ENCODE measurements around the gene MDK.

The MDK gene

DNA sequence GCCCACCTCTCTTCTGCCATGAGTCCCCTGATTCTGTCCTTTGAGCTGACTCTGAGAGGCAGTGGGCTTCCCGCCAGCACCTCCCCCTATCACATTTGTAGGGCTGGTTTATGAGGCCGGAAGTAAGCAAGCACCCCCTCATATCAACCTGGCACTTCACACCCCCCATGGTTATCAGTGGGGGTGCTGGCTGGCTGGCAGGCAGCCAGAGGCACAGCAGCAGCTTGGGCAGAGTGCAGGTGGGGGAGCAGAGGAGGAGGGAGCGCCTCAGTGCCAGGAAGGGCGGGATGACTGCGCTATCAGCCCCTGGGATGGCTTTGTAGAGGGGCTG lies 33.0 kb downstream of the MDK start (continued):
- TF ChIP-seq ZC3H10 (CRISPR knock-in tag; IDR thresholded peaks at IDR 0.05) = no peak

DNA sequence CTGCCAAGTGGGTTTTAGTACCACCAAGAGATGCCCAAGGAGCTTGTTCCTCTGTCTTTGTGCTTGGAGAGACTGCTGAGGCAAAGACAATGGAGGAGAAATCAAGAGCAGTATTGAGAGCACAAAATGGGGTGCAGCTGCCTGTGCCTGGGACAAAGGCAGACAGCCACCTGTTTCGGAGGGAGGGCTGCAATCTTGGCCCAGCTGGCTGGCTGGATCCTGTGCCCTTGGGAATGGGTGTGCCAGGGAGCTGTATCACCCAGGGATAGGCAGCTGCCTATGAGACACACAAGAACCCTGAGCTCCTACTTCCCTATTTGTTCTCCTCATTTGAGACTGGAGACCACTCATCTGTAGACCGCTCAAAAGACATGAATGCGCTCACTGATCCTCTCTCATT lies 33.4 kb downstream of the MDK start:
- no peak for ATAC-seq

DNA sequence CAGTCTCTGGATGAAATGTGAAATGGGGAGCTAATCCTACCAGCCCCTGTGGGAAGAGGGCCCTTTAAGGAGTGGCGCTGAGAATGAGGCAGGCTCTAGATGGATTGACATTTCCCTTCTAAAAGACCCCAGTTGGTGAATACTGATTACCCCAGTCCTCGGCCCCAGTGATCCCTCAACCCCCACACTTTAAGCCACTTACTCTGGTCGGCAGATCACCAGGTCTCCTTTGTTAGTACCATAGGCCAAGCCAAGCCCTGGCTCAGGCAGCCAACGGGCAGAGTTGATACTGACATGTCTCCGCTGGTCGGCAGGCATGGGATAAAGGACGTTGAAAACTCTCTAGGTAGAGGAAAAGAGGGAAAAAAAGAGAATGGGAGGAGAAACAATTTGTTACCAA lies 36.2 kb downstream of the MDK start:
- no peak for ATAC-seq
- TF ChIP-seq, protein P1, sequence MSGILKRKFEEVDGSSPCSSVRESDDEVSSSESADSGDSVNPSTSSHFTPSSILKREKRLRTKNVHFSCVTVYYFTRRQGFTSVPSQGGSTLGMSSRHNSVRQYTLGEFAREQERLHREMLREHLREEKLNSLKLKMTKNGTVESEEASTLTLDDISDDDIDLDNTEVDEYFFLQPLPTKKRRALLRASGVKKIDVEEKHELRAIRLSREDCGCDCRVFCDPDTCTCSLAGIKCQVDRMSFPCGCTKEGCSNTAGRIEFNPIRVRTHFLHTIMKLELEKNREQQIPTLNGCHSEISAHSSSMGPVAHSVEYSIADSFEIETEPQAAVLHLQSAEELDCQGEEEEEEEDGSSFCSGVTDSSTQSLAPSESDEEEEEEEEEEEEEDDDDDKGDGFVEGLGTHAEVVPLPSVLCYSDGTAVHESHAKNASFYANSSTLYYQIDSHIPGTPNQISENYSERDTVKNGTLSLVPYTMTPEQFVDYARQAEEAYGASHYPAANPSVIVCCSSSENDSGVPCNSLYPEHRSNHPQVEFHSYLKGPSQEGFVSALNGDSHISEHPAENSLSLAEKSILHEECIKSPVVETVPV (CRISPR knock-in tag; IDR thresholded peaks at IDR 0.05) = no peak
- TF ChIP-seq ESRRG (CRISPR knock-in tag; IDR thresholded peaks at IDR 0.05) = no peak
- TF ChIP-seq RARB (CRISPR knock-in tag; IDR thresholded peaks at IDR 0.05) = no peak
- TF ChIP-seq ZC3H10 (CRISPR knock-in tag; IDR thresholded peaks at IDR 0.05) = no peak
- TF ChIP-seq ARNTL (CRISPR knock-in tag; IDR thresholded peaks at IDR 0.05; ENCODE audit: borderline replicate concordance, low read depth) = no peak
- TF ChIP-seq PPARA (CRISPR knock-in tag; IDR thresholded peaks at IDR 0.05; ENCODE audit: borderline replicate concordance) = no peak
- no peak for TF ChIP-seq CSDC2 (CRISPR knock-in tag; IDR thresholded peaks at IDR 0.05)
- TF ChIP-seq TCF4 (CRISPR knock-in tag; IDR thresholded peaks at IDR 0.05; ENCODE audit: borderline replicate concordance) = no peak
- no peak for TF ChIP-seq ZNF565 (CRISPR knock-in tag; conservative IDR thresholded peaks at IDR 0.05; ENCODE audit: low read depth)
- no peak for TF ChIP-seq OSR1 (CRISPR knock-in tag; IDR thresholded peaks at IDR 0.05)
- TF ChIP-seq SNAI2 (CRISPR knock-in tag; IDR thresholded peaks at IDR 0.05) = no peak
- TF ChIP-seq, protein P2, sequence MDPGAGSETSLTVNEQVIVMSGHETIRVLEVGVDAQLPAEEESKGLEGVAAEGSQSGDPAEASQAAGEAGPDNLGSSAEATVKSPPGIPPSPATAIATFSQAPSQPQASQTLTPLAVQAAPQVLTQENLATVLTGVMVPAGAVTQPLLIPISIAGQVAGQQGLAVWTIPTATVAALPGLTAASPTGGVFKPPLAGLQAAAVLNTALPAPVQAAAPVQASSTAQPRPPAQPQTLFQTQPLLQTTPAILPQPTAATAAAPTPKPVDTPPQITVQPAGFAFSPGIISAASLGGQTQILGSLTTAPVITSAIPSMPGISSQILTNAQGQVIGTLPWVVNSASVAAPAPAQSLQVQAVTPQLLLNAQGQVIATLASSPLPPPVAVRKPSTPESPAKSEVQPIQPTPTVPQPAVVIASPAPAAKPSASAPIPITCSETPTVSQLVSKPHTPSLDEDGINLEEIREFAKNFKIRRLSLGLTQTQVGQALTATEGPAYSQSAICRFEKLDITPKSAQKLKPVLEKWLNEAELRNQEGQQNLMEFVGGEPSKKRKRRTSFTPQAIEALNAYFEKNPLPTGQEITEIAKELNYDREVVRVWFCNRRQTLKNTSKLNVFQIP (CRISPR knock-in tag; IDR thresholded peaks at IDR 0.05; ENCODE audit: borderline replicate concordance, low read depth) = no peak
- no peak for TF ChIP-seq ZFP30 (CRISPR knock-in tag; IDR thresholded peaks at IDR 0.05)
- no peak for TF ChIP-seq BACH2 (CRISPR knock-in tag; IDR thresholded peaks at IDR 0.05; ENCODE audit: borderline replicate concordance)
- no peak for TF ChIP-seq ZNF8 (CRISPR knock-in tag; IDR thresholded peaks at IDR 0.05)
- no peak for TF ChIP-seq GLIS3 (CRISPR knock-in tag; IDR thresholded peaks at IDR 0.05)

More for the DNA sequence above, 33.4 kb downstream of the MDK start:
- TF ChIP-seq, protein P3, sequence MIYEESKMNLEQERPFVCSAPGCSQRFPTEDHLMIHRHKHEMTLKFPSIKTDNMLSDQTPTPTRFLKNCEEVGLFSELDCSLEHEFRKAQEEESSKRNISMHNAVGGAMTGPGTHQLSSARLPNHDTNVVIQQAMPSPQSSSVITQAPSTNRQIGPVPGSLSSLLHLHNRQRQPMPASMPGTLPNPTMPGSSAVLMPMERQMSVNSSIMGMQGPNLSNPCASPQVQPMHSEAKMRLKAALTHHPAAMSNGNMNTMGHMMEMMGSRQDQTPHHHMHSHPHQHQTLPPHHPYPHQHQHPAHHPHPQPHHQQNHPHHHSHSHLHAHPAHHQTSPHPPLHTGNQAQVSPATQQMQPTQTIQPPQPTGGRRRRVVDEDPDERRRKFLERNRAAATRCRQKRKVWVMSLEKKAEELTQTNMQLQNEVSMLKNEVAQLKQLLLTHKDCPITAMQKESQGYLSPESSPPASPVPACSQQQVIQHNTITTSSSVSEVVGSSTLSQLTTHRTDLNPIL (CRISPR knock-in tag; IDR thresholded peaks at IDR 0.05; ENCODE audit: low read depth) = no peak

DNA sequence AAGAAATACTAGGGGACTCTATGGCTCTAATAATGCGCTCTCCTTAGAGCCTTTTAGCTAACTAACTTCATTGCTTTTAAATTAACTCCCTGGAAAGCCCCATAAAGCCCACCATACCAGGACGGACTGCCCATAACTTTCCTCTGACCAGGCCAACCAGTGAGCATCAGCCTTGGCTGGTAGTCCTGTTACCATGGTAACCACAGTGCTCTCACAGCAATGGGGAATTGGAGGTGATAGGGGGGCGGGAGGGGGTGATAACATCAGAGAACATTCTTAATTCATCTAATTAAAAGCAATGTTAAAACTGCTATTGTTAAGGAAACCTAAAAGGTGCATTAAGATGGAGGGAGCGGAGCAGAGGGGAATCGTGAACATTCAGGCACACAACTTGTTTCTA lies 37.3 kb downstream of the MDK start:
- no peak for TF ChIP-seq TCF4 (CRISPR knock-in tag; IDR thresholded peaks at IDR 0.05; ENCODE audit: borderline replicate concordance)
- TF ChIP-seq TOX (CRISPR knock-in tag; IDR thresholded peaks at IDR 0.05; ENCODE audit: borderline replicate concordance) = no peak
- TF ChIP-seq, protein P1 (CRISPR knock-in tag; IDR thresholded peaks at IDR 0.05) = no peak
- TF ChIP-seq, protein P4, sequence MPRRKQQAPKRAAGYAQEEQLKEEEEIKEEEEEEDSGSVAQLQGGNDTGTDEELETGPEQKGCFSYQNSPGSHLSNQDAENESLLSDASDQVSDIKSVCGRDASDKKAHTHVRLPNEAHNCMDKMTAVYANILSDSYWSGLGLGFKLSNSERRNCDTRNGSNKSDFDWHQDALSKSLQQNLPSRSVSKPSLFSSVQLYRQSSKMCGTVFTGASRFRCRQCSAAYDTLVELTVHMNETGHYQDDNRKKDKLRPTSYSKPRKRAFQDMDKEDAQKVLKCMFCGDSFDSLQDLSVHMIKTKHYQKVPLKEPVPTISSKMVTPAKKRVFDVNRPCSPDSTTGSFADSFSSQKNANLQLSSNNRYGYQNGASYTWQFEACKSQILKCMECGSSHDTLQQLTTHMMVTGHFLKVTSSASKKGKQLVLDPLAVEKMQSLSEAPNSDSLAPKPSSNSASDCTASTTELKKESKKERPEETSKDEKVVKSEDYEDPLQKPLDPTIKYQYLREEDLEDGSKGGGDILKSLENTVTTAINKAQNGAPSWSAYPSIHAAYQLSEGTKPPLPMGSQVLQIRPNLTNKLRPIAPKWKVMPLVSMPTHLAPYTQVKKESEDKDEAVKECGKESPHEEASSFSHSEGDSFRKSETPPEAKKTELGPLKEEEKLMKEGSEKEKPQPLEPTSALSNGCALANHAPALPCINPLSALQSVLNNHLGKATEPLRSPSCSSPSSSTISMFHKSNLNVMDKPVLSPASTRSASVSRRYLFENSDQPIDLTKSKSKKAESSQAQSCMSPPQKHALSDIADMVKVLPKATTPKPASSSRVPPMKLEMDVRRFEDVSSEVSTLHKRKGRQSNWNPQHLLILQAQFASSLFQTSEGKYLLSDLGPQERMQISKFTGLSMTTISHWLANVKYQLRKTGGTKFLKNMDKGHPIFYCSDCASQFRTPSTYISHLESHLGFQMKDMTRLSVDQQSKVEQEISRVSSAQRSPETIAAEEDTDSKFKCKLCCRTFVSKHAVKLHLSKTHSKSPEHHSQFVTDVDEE (CRISPR knock-in tag; IDR thresholded peaks at IDR 0.05) = no peak
- no peak for TF ChIP-seq ESRRG (CRISPR knock-in tag; IDR thresholded peaks at IDR 0.05)
- no peak for TF ChIP-seq OSR1 (CRISPR knock-in tag; IDR thresholded peaks at IDR 0.05)
- TF ChIP-seq, protein P5, sequence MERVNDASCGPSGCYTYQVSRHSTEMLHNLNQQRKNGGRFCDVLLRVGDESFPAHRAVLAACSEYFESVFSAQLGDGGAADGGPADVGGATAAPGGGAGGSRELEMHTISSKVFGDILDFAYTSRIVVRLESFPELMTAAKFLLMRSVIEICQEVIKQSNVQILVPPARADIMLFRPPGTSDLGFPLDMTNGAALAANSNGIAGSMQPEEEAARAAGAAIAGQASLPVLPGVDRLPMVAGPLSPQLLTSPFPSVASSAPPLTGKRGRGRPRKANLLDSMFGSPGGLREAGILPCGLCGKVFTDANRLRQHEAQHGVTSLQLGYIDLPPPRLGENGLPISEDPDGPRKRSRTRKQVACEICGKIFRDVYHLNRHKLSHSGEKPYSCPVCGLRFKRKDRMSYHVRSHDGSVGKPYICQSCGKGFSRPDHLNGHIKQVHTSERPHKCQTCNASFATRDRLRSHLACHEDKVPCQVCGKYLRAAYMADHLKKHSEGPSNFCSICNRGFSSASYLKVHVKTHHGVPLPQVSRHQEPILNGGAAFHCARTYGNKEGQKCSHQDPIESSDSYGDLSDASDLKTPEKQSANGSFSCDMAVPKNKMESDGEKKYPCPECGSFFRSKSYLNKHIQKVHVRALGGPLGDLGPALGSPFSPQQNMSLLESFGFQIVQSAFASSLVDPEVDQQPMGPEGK (CRISPR knock-in tag; IDR thresholded peaks at IDR 0.05; ENCODE audit: borderline replicate concordance) = no peak
- no peak for TF ChIP-seq ZNF70 (CRISPR knock-in tag; IDR thresholded peaks at IDR 0.05)
- no peak for TF ChIP-seq SNAI2 (CRISPR knock-in tag; IDR thresholded peaks at IDR 0.05)
- TF ChIP-seq, protein P2 (CRISPR knock-in tag; IDR thresholded peaks at IDR 0.05; ENCODE audit: borderline replicate concordance, low read depth) = no peak
- no peak for TF ChIP-seq ZFP30 (CRISPR knock-in tag; IDR thresholded peaks at IDR 0.05)
- no peak for TF ChIP-seq ZFP3 (CRISPR knock-in tag; IDR thresholded peaks at IDR 0.05)
- TF ChIP-seq CSDC2 (CRISPR knock-in tag; IDR thresholded peaks at IDR 0.05) = no peak
- no peak for TF ChIP-seq ZNF565 (CRISPR knock-in tag; conservative IDR thresholded peaks at IDR 0.05; ENCODE audit: low read depth)
- TF ChIP-seq, protein P3 (CRISPR knock-in tag; IDR thresholded peaks at IDR 0.05; ENCODE audit: low read depth) = no peak
- ATAC-seq = no peak
